Measurements from ENCODE around the gene LTO1.
A peak's percentile ranks its signal among the peaks of the same experiment; 100 is the strongest.

LTO1 gene

GRCh38 chr11:69655479-69656428, 19.4 kb downstream of the LTO1 start:
- Histone ChIP-seq H2BK15ac (ENCODE audit: low read length) (peak overlapping the region; percentile 86), H3K18ac (ENCODE audit: low read length) (peak overlapping the region; percentile 87)
- no CpG with 5 or more reads among the region's 19 CpGs for WGBS, 2 donors (ENCODE audit: extremely low coverage in 2 of 2, insufficient read length in 2 of 2, insufficient replicate concordance in 1 of 2)

GRCh38 chr11:69654660-69655478, 20.3 kb downstream of the LTO1 start:
- no peaks in the 10 kb centered on the region for H3K27me3 ChIP-seq (ENCODE audit: control insufficient read depth in 3 of 3, insufficient read depth in 3 of 3, low read depth in 1 of 3, low read length in 3 of 3)
- peak overlapping the region; percentile 84 for H2BK120ac ChIP-seq (ENCODE audit: low read depth, low read length)
- H3K4ac ChIP-seq (ENCODE audit: low read length), result no peak overlapping the region
- peak overlapping the region; percentile 44 for H4K8ac ChIP-seq (ENCODE audit: low read depth, low read length)
- no peaks in the 10 kb centered on the region for H3K9me3 ChIP-seq (replicated peaks in 1 of 2; ENCODE audit: control insufficient read depth in 2 of 2, insufficient read depth in 1 of 2, low read depth in 1 of 2, low read length in 2 of 2)
- H2AFZ ChIP-seq (ENCODE audit: low read length), result no peak overlapping the region
- H3K4me1 ChIP-seq (ENCODE audit: control insufficient read depth in 2 of 2, insufficient read depth in 1 of 2, low read depth in 1 of 2, low read length in 2 of 2), result peaks cover 20 to 30% of the 10 kb centered on the region in 2 donors
- no CpG with 5 or more reads among the region's 27 CpGs for WGBS, 2 donors (ENCODE audit: extremely low coverage in 2 of 2, insufficient read length in 2 of 2, insufficient replicate concordance in 1 of 2)
- H3K36me3 ChIP-seq (replicated peaks in 1 of 2; ENCODE audit: control insufficient read depth in 2 of 2, insufficient read depth in 2 of 2, low read length in 2 of 2), result peaks cover 17 to 20% of the 10 kb centered on the region in 2 donors
- H2BK15ac ChIP-seq (ENCODE audit: low read length), result peak overlapping the region; percentile 86
- no peak overlapping the region for H3K14ac ChIP-seq (ENCODE audit: low read length)
- H3K4me3 ChIP-seq (ENCODE audit: low read length in 2 of 2), result no peak overlapping the region
- no peak overlapping the region for H3K27ac ChIP-seq (replicated peaks; ENCODE audit: low read length)
- no peaks in the 10 kb centered on the region for H3K79me1 ChIP-seq (ENCODE audit: low read depth, low read length)
- no peak overlapping the region for H3K9ac ChIP-seq (ENCODE audit: low read depth, low read length, poor library complexity)
- no peak overlapping the region for H2BK5ac ChIP-seq (ENCODE audit: low read length)
- peak overlapping the region; percentile 87 for H3K18ac ChIP-seq (ENCODE audit: low read length)
- H2AK5ac ChIP-seq (ENCODE audit: low read depth, low read length), result peak overlapping the region; percentile 95
- no peak overlapping the region for H4K91ac ChIP-seq (ENCODE audit: low read depth, low read length, poor library complexity)
- peak overlapping the region; percentile 14 for H2BK12ac ChIP-seq (ENCODE audit: low read length)
- H3K23ac ChIP-seq (ENCODE audit: low read depth, low read length, poor library complexity), result peak overlapping the region; percentile 10
- DNase-seq (ENCODE audit: low spot score), result no peak
- H3K4me2 ChIP-seq (ENCODE audit: insufficient read depth, low read length, poor library complexity, severe bottlenecking), result no peak overlapping the region

More at GRCh38 chr11:69655479-69656428, 19.4 kb downstream of the LTO1 start:
- Histone ChIP-seq H2BK5ac (ENCODE audit: low read length) (peak overlapping the region; percentile 88), H4K8ac (ENCODE audit: low read depth, low read length) (no peak overlapping the region), H3K9me3 (replicated peaks in 1 of 2; ENCODE audit: control insufficient read depth in 2 of 2, insufficient read depth in 1 of 2, low read depth in 1 of 2, low read length in 2 of 2) (no peaks in the 10 kb centered on the region), H3K27ac (replicated peaks; ENCODE audit: low read length) (no peak overlapping the region), H2BK12ac (ENCODE audit: low read length) (peak overlapping the region; percentile 99), H2AK5ac (ENCODE audit: low read depth, low read length) (peak overlapping the region; percentile 95), H3K9ac (ENCODE audit: low read depth, low read length, poor library complexity) (no peak overlapping the region), H2AFZ (ENCODE audit: low read length) (no peak overlapping the region), H3K23ac (ENCODE audit: low read depth, low read length, poor library complexity) (no peak overlapping the region), H3K14ac (ENCODE audit: low read length) (peak overlapping the region; percentile 26), H3K4me3 (ENCODE audit: low read length in 2 of 2) (no peak overlapping the region), H2BK120ac (ENCODE audit: low read depth, low read length) (peak overlapping the region; percentile 84), H3K4me2 (ENCODE audit: insufficient read depth, low read length, poor library complexity, severe bottlenecking) (no peak overlapping the region), H3K4me1 (ENCODE audit: control insufficient read depth in 2 of 2, insufficient read depth in 1 of 2, low read depth in 1 of 2, low read length in 2 of 2) (peaks cover 20 to 30% of the 10 kb centered on the region in 2 donors), H3K4ac (ENCODE audit: low read length) (peak overlapping the region; percentile 58), H4K91ac (ENCODE audit: low read depth, low read length, poor library complexity) (no peak overlapping the region), H3K79me1 (ENCODE audit: low read depth, low read length) (no peaks in the 10 kb centered on the region), H3K36me3 (replicated peaks in 1 of 2; ENCODE audit: control insufficient read depth in 2 of 2, insufficient read depth in 2 of 2, low read length in 2 of 2) (peaks cover 13 to 17% of the 10 kb centered on the region in 2 donors), H3K27me3 (ENCODE audit: control insufficient read depth in 3 of 3, insufficient read depth in 3 of 3, low read depth in 1 of 3, low read length in 3 of 3) (no peaks in the 10 kb centered on the region)
- no peak for DNase-seq (ENCODE audit: low spot score)

- Histone ChIP-seq H2BK5ac (ENCODE audit: low read length) (no peak overlapping the region), H3K79me1 (ENCODE audit: low read depth, low read length) (no peaks in the 10 kb centered on the region), H2BK15ac (ENCODE audit: low read length) (no peak overlapping the region), H3K4me3 (ENCODE audit: low read length in 2 of 2) (no peak overlapping the region), H3K4ac (ENCODE audit: low read length) (no peak overlapping the region), H3K4me1 (ENCODE audit: control insufficient read depth in 2 of 2, insufficient read depth in 1 of 2, low read depth in 1 of 2, low read length in 2 of 2) (peaks cover 20 to 24% of the 10 kb centered on the region in 2 donors), H3K18ac (ENCODE audit: low read length) (peak overlapping the region; percentile 35), H3K27me3 (ENCODE audit: control insufficient read depth in 3 of 3, insufficient read depth in 3 of 3, low read depth in 1 of 3, low read length in 3 of 3) (no peaks in the 10 kb centered on the region), H3K36me3 (replicated peaks in 1 of 2; ENCODE audit: control insufficient read depth in 2 of 2, insufficient read depth in 2 of 2, low read length in 2 of 2) (peaks cover 17 to 26% of the 10 kb centered on the region in 2 donors), H3K4me2 (ENCODE audit: insufficient read depth, low read length, poor library complexity, severe bottlenecking) (no peak overlapping the region), H4K91ac (ENCODE audit: low read depth, low read length, poor library complexity) (no peak overlapping the region), H2AK5ac (ENCODE audit: low read depth, low read length) (peak overlapping the region; percentile 83), H2AFZ (ENCODE audit: low read length) (no peak overlapping the region), H2BK120ac (ENCODE audit: low read depth, low read length) (no peak overlapping the region), H3K9ac (ENCODE audit: low read depth, low read length, poor library complexity) (no peak overlapping the region), H3K23ac (ENCODE audit: low read depth, low read length, poor library complexity) (peak overlapping the region; percentile 66), H3K9me3 (replicated peaks in 1 of 2; ENCODE audit: control insufficient read depth in 2 of 2, insufficient read depth in 1 of 2, low read depth in 1 of 2, low read length in 2 of 2) (no peaks in the 10 kb centered on the region), H3K14ac (ENCODE audit: low read length) (no peak overlapping the region), H2BK12ac (ENCODE audit: low read length) (no peak overlapping the region), H4K8ac (ENCODE audit: low read depth, low read length) (peak overlapping the region; percentile 44), H3K27ac (replicated peaks; ENCODE audit: low read length) (no peak overlapping the region)
- DNase-seq (ENCODE audit: low spot score), result no peak
- whole genome bisulfite sequencing, 2 donors (ENCODE audit: extremely low coverage in 2 of 2, insufficient read length in 2 of 2, insufficient replicate concordance in 1 of 2), result no CpG with 5 or more reads among the region's 38 CpGs
Measured at GRCh38 chr11:69654001-69654659, 21.0 kb downstream of the LTO1 start.

Measured in neuronal stem cell (in vitro differentiated cells).